GM12878 (cell line): ENCODE data around the gene TBC1D5. TPM values are rescaled to one million over a fixed set of nuclear protein-coding genes. Genes with fewer than 3 reads are reported as not detected.

ENCODE experiments used
- ATF7 ChIP-seq: fragments of 450-650 bp; IDR thresholded peaks from 2 replicates; pipeline ENCODE4 v1.6.1; 2016; ENCODE audit warnings: low read depth, mild to moderate bottlenecking
- BCL3 ChIP-seq: IDR thresholded peaks from 2 replicates; pipeline ENCODE4 v1.6.1; 2011; ENCODE audit warnings: borderline replicate concordance, low read depth, mild to moderate bottlenecking, moderate library complexity, low read length; ENCODE audit not compliant: insufficient read depth, poor library complexity, severe bottlenecking
- BMI1 ChIP-seq: fragments of 450-650 bp; IDR thresholded peaks from 2 replicates; pipeline ENCODE4 v1.6.1; 2016; ENCODE audit warnings: mild to moderate bottlenecking, moderate library complexity, borderline replicate concordance
- CREB1 ChIP-seq: IDR thresholded peaks from 2 replicates; pipeline ENCODE4 v1.6.1; 2012; ENCODE audit warnings: low read depth, mild to moderate bottlenecking, inconsistent platforms
- CREM ChIP-seq: IDR thresholded peaks from 2 replicates; pipeline ENCODE4 v1.6.1; 2014; ENCODE audit warnings: antibody characterized with exemption, low read depth
- DPF2 ChIP-seq: fragments of 450-650 bp; IDR thresholded peaks from 2 replicates; pipeline ENCODE4 v1.6.1; 2017; ENCODE audit warnings: mild to moderate bottlenecking
- E2F4 ChIP-seq: IDR thresholded peaks from 2 replicates; pipeline ENCODE4 v1.6.1; 2012; ENCODE audit warnings: low read depth, low read length, improper control_type of control experiment
- ELK1 ChIP-seq: IDR thresholded peaks from 2 replicates; pipeline ENCODE4 v1.6.1; 2012; ENCODE audit warnings: low read depth, low read length, improper control_type of control experiment
- ETV6 ChIP-seq, 2 experiments: fragments of 450-650 bp in 1 of 2; IDR thresholded peaks in 1 of 2; conservative IDR thresholded peaks in 1 of 2; 2 replicates each; pipeline ENCODE4 v1.6.1; 2014; ENCODE audit warnings: antibody characterized with exemption in 1 of 2, borderline replicate concordance in 1 of 2, low read depth in 1 of 2, mild to moderate bottlenecking in 1 of 2, moderate library complexity in 1 of 2
- JUNB ChIP-seq: IDR thresholded peaks from 2 replicates; pipeline ENCODE4 v1.6.1; 2016; ENCODE audit warnings: antibody characterized with exemption, mild to moderate bottlenecking
- MTA2 ChIP-seq: fragments of 450-650 bp; IDR thresholded peaks from 2 replicates; pipeline ENCODE4 v1.6.1; 2016; ENCODE audit warnings: low read depth, mild to moderate bottlenecking, moderate library complexity
- MTA3 ChIP-seq: IDR thresholded peaks from 2 replicates; pipeline ENCODE4 v1.6.1; 2012; ENCODE audit warnings: low read length, inconsistent platforms, borderline replicate concordance
- MXI1 ChIP-seq: fragments of 150-350 bp; IDR thresholded peaks from 2 replicates; pipeline ENCODE4 v1.6.1; 2011; ENCODE audit warnings: low read depth, mild to moderate bottlenecking, inconsistent platforms, low read length, improper control_type of control experiment
- NKRF ChIP-seq: fragments of 450-650 bp; conservative IDR thresholded peaks from 2 replicates; pipeline ENCODE4 v1.6.1; 2017; ENCODE audit warnings: mild to moderate bottlenecking, moderate library complexity
- NR2F1 ChIP-seq: fragments of 450-650 bp; conservative IDR thresholded peaks from 2 replicates; pipeline ENCODE4 v1.6.1; 2017; ENCODE audit warnings: mild to moderate bottlenecking
- RAD51 ChIP-seq: fragments of 450-650 bp; IDR thresholded peaks from 2 replicates; pipeline ENCODE4 v1.6.1; 2016; ENCODE audit warnings: moderate library complexity, mild to moderate bottlenecking, inconsistent platforms
- SMARCA5 ChIP-seq: fragments of 450-650 bp; IDR thresholded peaks from 2 replicates; pipeline ENCODE4 v1.6.1; 2017; ENCODE audit warnings: mild to moderate bottlenecking
- SREBF2 ChIP-seq: IDR thresholded peaks from 2 replicates; pipeline ENCODE4 v1.6.1; 2012; ENCODE audit warnings: mild to moderate bottlenecking, low read length
- ZNF207 ChIP-seq: fragments of 450-650 bp; IDR thresholded peaks from 2 replicates; pipeline ENCODE4 v1.6.1; 2014; ENCODE audit warnings: antibody characterized with exemption, mild to moderate bottlenecking, borderline replicate concordance
- ZNF217 ChIP-seq: fragments of 450-650 bp; IDR thresholded peaks from 2 replicates; pipeline ENCODE4 v1.6.1; 2017; ENCODE audit warnings: antibody characterized with exemption, mild to moderate bottlenecking
- ZNF687 ChIP-seq: fragments of 450-650 bp; IDR thresholded peaks from 2 replicates; pipeline ENCODE4 v1.6.1; 2017; ENCODE audit warnings: mild to moderate bottlenecking, moderate library complexity
- polyA plus RNA-seq, 11 experiments: library from polyadenylated mRNA; depleted of rRNA in 4 of 11; unstranded in 6 of 11; stranded (reverse) in 5 of 11; fragments of >200 nt; fragmentation: Nextera tagmentation in 4 of 11; fragmentation: Illumina TruSeq in 1 of 11; extraction: Ambion mirVana in 4 of 11; extraction: Trizol in 1 of 11; gene quantifications; 1 replicate in 1 of 11; 2 replicates in 10 of 11; pipeline versions ENCODE4 v1.2.1 to v1.2.3, GENCODE V29; 2011 to 2016; ENCODE audit warnings: inconsistent platforms in 2 of 11, missing spikeins in 2 of 11, low read depth in 1 of 11
- total RNA-seq, 4 experiments: library from RNA; depleted of rRNA in 3 of 4; stranded (reverse); fragments of >200 nt in 3 of 4; fragmentation: Illumina TruSeq in 1 of 4; extraction: Trizol in 1 of 4; gene quantifications; 2 replicates each; pipeline versions ENCODE4 v1.2.1 to v1.2.3, GENCODE V29; 2013 to 2021

The TBC1D5 gene
- total and polyA plus RNA-seq, 10 of the 15 experiments (the other 5 are each of a cell fraction or from before 2014, with no cell fraction given): 5.5 to 61.0 (median 43.8) TPM

GRCh38 chr3:17182166-17182565, 560.3 kb downstream of the TBC1D5 start (continued):
- peak; percentile 76 for TF ChIP-seq BCL3
- TF ChIP-seq ZNF207: no peak
- peak; percentile 90 for TF ChIP-seq DPF2
- TF ChIP-seq ZNF217: peak; percentile 85
- peak; percentile 75 for TF ChIP-seq CREM
- peak; percentile 87; the same call in 1 of the 2 replicates for TF ChIP-seq MTA3
- peak; percentile 36; the same call in 1 of the 2 replicates for TF ChIP-seq CREB1
- TF ChIP-seq MXI1: peak; percentile 25; the same call in 1 of the 2 replicates
- TF ChIP-seq SMARCA5: 0 out of 2 replicates have a peak, but pooled peaks have one; percentile 10
- TF ChIP-seq MTA2: peak; percentile 97
- TF ChIP-seq RAD51: peak; percentile 38
- peak; percentile 59; the same call in 1 of the 2 replicates for TF ChIP-seq BMI1
- peak; percentile 16; the same call in 1 of the 2 replicates for TF ChIP-seq NR2F1
- no peak for TF ChIP-seq ELK1
- no peak for TF ChIP-seq SREBF2
- TF ChIP-seq ATF7: peak; percentile 73
- no peak for TF ChIP-seq E2F4
- TF ChIP-seq ETV6 (conservative IDR thresholded peaks at IDR 0.05 in 1 of 2, IDR thresholded peaks at IDR 0.05 in 1 of 2; ENCODE audit: borderline replicate concordance in 1 of 2, low read depth in 1 of 2): peak in 1 of 2 experiments; percentile 62; a peak in 2 of 4 replicates
- peak; percentile 34; the same call in 1 of the 2 replicates for TF ChIP-seq ZNF687
- no peak for TF ChIP-seq NKRF
- peak; percentile 47 for TF ChIP-seq JUNB
